Right ventricle myocardium inferior (tissue), 1 donor: ENCODE data around the gene MYO7A. TPM values are rescaled to one million over a fixed set of nuclear protein-coding genes. Genes with fewer than 3 reads are reported as not detected.

Experiments used
- ATAC-seq: fragments of 200-7000 bp; cut with Tn5 transposase; one replicate; pipeline ENCODE4 v1.9.1; 2020; ENCODE audit warnings: mild to moderate bottlenecking, moderate library complexity
- DNase-seq: peaks from one replicate; pipeline ENCODE4 v3.0.0; 2021; ENCODE audit errors: missing footprints
- intact Hi-C: fragments of 100-400 bp; cut with DNase I; formaldehyde crosslinking; loops from one replicate; pipeline ENCODE4 v1.11.0; 2022
- total RNA-seq: library from RNA; stranded (reverse); fragmentation: NEBNext Ultra II Directional; extraction: Animal tissue kit (Norgen Biotek cat#: 25700); gene quantifications from one replicate; pipeline ENCODE4 v1.2.1, GENCODE V29; 2021
- donor health status: DM: no; HTN: yes; CAD: no; lungs with severe emphysema.

MYO7A gene
- total RNA-seq, 1 donor from 2014 or later: 7.0 TPM

DNA sequence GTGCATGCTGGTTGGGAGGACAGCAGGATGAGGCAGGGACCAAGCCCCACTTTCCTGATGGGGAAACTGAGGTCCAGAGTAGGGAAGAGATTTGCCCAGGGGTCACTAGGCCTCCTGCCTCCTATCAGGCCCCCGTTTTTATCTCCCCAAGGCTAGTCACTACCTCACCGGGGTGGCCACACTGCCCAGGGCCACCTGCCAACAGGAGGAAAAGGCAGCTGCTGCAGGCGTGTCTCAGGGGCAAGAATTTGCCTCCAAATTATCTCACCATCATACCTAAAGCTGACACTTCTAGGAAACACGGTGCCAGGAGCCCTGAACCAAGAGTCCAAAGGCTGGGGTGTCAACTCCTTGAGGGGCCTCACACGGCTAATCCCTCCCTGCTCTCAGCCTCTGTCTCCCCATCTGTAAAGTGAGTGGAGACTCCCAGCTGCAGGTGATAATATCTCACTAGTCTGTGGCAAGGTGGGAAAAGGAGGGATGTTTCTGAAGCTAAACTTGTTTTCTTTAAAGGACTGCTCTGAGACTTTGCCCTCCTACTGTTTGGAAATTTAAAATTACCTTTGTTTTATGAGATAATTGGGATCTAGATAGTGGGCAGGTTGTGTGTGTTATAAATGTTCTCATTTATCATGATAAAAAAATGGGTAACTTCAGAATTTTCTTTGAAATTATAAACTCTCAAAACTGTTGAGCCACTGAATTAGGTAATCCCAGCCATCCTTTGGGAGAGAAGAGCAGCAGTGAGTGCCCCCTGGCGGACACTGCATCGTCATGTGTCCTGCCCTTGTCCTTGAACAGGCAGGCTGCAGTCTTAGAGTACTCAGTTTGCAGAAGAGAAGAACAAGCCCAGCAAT is 60.0 kb downstream of the MYO7A start:
- intact Hi-C loops: loop anchor here (1.0 to 5.0 kb wide), 2 partner anchors 61 to 141 kb away; no protein-coding TSS in a partner anchor
- DNase-seq: peak; percentile 91
- peak; percentile 84 for ATAC-seq

DNA sequence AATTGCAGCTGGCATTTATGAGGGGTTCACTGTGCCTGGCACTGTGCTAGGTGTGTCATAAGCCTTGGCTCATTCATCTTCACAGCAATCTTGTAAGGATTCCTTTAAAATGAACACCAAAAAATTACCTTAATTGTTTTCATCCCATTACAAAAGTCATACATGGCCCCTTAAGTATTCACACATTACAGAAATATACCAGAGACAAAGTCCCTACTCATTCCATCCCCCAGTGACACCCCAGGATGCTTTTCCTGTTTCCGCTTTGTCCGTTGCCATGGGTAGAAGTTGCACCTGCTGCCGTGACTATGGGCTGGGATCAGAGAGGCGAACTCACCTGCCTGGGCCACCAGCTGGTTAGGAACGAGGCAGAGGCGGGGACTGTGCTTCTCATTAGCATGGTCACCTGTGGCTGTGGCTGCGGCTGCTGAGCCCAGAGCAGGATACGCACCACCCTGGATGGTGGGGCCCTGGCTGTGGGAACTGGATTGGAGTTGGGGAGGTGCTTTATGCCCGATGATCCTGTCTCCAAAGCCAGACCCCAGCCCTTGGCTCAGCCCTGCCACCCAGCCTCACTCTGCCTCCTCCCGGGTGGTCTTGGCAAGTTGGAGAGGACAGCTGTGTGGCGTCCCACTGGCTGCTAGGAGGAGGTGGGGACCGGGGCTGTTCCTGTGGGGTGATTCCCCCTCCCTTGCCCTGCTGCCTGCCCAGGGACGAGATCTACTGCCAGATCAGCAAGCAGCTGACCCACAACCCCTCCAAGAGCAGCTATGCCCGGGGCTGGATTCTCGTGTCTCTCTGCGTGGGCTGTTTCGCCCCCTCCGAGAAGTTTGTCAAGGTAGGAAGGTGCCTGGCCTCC is 60.8 kb downstream of the MYO7A start:
- intact Hi-C loops: loop anchor here (1.0 to 5.0 kb wide), 2 partner anchors 62 to 142 kb away; no protein-coding TSS in a partner anchor
- ATAC-seq (no peak), DNase-seq (peak; percentile 63)

DNA sequence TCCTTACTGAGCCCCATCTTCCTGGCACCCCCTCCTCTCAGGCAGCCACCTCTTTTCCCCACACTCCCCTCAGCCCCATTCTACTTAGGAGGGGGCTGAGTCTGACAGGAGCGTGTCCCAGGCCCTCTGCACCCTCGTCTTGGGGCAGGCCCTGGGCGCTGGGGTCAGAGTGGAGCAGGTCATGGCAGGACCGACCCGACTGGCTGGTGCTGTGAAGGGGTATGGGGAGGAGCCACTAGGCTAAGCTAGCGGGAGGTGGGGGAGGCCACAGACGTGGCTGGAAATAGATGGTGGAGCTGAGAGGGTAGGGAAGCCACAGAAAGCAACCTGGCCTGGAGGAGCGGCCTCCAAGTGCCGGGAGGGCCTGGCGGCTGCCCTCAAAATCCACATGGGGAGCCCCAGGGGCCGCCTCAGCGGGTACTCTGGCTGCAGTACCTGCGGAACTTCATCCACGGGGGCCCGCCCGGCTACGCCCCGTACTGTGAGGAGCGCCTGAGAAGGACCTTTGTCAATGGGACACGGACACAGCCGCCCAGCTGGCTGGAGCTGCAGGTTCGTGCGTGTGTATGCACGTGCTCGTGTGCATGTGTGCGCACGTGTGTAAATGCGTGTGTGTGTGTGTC is 61.7 kb downstream of the MYO7A start:
- no peak for ATAC-seq
- peak; percentile 63 for DNase-seq
- intact Hi-C loops: loop anchor here (5.0 kb wide), 1 partner anchor 142 kb away; no protein-coding TSS in a partner anchor

DNA sequence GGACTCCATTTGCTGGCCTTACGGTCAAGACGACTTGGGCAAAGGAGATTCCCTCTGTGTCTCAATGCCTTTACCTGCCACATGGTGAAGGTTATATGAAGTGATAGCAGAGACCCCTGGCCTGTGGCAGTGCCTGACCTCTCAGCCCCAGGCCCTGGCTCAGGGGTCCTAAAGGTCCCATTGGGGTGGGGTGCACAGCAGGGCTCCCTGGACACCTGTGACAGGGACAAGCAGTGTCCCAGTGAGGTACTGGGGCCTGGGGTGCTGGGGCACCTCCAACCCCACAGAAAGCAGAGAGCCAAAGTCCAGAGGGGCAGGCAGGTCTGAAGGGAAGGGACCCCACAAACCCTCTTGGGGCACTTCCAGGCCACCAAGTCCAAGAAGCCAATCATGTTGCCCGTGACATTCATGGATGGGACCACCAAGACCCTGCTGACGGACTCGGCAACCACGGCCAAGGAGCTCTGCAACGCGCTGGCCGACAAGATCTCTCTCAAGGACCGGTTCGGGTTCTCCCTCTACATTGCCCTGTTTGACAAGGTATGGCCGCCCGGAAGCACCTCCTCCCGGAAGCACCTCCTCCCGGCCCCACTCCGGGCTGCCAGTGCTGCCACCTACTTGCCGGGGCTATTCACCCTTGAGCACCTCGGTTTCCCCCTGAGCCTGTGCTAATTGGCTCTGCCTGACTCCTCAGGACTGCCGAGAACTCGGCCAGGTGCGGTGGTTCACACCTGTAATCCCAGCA is 62.5 kb downstream of the MYO7A start:
- ATAC-seq (no peak), DNase-seq (peak; percentile 13)
- intact Hi-C loops: no loop called here

DNA sequence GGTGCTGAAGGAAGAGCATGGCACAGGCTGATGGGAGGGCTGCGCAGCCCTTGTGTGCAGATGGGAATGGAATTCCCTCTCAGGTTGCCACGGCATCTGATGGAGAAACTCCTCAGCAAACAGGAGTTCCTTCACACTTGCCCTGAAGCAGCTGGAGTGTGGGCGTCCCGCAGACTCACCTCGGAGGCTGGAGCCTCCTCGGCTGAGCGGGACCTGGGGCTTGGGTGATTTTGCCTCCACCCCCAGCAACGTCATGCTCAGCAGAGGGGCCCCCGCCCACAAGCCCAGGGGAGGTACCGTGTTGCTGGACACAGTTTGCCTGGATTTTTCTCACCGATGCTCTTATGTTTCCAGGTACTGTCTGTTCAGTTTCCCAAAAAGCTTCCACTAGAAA is 63.4 kb downstream of the MYO7A start:
- intact Hi-C loops: no loop called here
- DNase-seq (peak; percentile 45), ATAC-seq (no peak)

DNA sequence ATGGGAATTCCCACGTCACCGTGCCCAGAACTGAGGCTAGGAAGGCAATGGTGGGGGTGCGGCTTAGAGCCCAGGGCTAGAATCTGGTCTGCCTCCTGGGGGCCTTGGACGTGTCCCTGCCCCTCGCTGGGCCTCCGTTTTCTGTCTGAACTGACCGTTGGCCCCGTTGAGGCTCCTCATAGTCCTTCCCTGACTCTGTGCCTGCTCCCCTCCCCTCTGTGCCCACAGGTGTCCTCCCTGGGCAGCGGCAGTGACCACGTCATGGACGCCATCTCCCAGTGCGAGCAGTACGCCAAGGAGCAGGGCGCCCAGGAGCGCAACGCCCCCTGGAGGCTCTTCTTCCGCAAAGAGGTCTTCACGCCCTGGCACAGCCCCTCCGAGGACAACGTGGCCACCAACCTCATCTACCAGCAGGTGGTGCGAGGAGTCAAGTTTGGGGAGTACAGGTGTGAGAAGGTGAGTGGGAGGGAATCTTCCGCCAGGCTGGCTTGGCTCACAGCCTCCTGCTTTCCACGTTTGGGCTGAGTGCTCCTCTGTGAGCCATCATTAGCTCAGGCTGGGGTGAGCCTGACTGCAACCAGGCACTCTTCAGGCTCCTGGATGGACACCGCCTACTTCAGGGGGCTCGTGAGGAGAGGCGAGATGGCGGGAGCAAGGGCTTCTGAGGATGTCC is 63.9 kb downstream of the MYO7A start:
- ATAC-seq (no peak), DNase-seq (peak; percentile 78)
- intact Hi-C loops: no loop called here

DNA sequence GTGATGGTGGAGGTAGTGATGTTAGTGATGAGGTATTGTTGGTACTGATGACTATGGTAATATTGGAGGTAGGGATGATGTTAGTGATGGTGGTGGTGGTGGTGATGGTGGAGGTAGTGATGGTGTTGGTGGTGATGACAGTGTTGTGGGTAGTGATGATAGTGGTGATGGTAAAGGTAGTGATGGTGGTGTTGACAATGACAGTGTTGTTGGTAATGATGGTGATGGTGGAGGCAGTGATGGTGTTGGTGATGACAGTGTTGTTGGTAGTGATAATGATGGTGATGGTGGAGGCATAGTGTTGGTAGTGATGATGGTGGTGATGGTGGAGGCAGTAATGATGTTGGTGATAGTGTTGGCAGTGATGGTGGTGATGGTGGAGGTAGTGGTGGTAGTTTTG is 65.1 kb downstream of the MYO7A start:
- intact Hi-C loops: no loop called here
- ATAC-seq (no peak), DNase-seq (no peak)

DNA sequence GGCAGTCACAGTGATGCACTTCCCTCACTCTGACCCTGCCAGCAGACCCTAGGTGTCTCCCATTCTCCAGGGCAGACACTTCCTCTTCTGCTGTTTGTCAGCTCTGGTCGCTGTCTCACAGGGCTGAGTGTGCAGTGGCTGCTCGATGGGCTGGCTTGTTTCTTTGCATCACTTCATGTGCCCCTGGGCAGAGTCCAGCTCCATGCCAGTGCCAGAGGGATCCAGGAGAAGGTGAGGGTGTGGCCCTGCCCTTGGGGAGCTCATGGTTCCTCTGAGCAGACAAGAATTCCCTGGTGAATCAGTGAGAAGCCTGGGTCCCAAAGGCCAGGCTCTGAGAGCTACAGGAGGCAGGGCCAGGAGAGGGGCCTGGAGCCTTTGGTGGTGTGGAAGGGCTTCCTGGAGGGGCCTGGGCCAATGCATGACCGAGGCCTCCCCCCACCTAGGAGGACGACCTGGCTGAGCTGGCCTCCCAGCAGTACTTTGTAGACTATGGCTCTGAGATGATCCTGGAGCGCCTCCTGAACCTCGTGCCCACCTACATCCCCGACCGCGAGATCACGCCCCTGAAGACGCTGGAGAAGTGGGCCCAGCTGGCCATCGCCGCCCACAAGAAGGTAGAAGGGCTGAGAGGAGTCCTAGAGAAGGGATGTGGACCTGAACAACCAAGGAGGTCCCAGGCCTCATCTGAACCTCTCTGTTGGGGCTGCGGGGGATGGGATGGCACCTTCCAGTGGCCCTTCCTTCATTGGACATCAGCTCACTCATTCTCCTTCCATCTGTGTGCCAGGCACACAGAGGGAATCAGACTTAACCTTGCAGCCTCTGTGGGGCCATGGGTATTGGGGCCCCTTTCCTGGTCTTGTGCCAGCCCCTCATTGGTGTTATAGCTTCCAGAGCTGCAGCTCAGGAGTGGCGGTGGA is 66.1 kb downstream of the MYO7A start:
- intact Hi-C loops: no loop called here
- ATAC-seq (no peak), DNase-seq (peak; percentile 55)

DNA sequence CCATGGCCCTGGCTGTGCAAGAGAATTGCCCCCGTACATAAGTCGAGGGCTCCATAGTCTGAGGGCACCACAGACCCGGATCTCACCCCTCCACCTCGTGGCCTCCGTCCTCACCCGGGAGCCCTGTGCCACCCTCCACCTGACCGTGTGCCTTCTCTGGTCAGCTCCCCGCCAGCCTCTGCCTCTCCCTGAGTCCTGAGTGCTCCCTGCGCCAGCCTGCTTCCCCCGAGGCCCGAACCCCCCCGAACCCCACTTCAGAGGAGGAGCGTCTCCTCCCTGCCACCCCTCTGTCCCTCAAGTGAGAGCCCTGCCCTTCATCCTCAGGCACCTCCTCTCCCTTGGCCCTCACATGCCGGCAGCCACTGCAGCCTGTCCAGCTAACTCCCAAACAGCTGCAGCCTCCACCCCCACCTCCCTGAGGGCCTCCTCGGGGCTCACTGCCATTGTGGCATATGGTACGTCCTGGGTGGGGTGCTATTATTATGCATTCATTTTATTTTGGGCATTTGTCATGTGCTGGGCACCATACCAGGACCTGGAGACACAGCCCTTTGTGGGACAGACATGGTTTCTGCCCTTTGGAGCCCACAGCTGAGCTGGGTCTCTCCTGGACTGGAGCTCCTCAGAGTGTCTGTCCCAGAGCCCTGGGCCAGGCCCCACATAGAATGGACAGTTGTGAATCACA is 67.2 kb downstream of the MYO7A start:
- peak; percentile 27 for ATAC-seq
- intact Hi-C loops: loop anchor here (5.0 kb wide), 1 partner anchor 352 kb away; no protein-coding TSS in a partner anchor
- DNase-seq: peak; percentile 34

DNA sequence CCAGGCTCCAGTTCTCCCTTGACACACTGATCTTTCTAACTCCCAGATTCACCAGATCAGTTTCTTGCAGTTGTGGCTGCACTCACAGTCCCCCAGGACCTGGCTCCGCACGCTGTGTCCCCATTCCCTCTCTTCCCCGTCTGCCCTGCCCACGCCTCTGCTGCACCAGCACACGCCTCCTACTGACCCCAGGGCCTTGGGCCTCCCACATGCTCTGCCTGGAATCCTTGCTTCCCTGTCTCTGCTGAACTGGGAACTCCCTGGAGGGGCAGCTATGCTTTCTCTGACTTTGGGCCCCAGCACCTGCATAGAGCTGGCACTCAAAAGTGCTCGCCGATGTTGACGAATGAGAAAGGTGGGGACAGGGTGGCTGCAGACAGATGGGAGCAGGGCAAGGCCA is 68.9 kb downstream of the MYO7A start:
- ATAC-seq (no peak), DNase-seq (no peak)
- intact Hi-C loops: loop anchor here (5.0 kb wide), 1 partner anchor 350 kb away; no protein-coding TSS in a partner anchor

DNA sequence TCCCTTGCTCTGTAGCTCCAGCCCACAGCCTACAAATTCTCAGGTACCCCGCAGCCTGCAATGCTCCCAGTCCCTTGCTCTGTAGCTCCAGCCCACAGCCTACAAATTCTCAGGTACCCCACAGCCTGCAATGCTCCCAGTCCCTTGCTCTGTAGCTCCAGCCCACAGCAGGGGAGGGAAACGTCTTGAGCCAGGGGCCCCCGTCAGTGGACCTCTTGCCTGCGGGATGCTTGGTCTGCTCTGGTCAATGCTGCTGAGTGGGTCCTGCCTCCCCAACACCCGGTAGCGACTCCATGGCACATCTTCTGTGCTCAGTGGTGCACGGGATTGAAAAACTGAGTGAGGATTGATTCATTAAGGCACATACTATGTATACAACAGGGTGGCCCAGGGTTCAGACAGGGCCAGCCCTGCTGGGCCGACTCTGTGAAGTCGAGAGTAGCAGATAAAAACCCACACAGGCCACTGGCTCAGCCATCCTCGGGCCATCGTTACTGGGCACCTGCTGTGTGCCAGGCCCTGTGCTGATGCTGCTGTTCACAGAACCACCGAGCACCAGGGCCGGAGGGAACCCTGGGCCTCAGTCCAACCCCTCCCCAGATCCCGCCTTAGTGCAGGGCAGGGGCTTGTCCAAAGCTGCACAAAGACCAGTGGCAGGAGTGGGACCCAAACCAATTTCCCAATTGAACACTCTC is 69.7 kb downstream of the MYO7A start:
- intact Hi-C loops: loop anchor here (5.0 kb wide), 1 partner anchor 350 kb away; no protein-coding TSS in a partner anchor
- ATAC-seq: no peak
- DNase-seq: no peak

DNA sequence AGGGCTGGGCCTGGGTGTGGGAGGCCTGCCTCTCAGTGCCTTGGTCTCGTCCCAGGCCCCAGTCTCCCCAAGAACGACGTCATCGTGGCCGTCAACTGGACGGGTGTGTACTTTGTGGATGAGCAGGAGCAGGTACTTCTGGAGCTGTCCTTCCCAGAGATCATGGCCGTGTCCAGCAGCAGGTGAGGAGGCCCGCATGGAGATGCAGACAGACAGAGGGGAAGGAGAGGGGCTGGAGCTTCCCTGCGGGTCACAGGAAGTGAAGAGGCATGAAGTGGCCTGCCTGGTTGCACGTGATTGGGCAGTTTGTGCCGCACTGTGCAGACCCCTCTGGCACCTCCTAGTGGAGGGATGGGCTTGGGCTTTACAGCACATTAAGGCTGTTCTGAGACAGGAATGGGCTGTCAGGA is 70.4 kb downstream of the MYO7A start:
- no peak for ATAC-seq
- intact Hi-C loops: loop anchor here (5.0 kb wide), 1 partner anchor 349 kb away; no protein-coding TSS in a partner anchor
- DNase-seq: no peak

DNA sequence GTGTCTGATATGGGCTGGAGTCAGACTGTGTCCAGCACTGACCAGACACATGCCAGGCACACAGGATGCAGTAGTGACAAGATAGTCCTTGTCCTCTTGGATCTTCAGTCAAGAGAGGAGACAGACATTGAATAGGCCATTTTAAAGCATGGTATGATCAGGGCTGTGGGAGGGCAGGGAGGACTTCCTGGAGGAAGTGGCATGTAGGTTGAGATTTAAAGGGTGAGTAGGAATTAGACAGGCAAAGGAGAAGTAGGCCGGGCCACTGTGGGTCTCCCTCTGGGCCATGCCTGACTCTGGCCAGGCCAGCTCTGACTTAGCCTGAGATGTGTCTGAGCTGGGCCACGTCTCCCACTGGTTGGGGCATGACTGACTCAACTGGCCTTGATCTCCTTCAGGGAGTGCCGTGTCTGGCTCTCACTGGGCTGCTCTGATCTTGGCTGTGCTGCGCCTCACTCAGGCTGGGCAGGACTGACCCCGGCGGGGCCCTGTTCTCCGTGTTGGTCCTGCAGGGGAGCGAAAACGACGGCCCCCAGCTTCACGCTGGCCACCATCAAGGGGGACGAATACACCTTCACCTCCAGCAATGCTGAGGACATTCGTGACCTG is 71.2 kb downstream of the MYO7A start:
- DNase-seq (no peak), ATAC-seq (no peak)
- intact Hi-C loops: loop anchor here (5.0 kb wide), 1 partner anchor 348 kb away; no protein-coding TSS in a partner anchor

DNA sequence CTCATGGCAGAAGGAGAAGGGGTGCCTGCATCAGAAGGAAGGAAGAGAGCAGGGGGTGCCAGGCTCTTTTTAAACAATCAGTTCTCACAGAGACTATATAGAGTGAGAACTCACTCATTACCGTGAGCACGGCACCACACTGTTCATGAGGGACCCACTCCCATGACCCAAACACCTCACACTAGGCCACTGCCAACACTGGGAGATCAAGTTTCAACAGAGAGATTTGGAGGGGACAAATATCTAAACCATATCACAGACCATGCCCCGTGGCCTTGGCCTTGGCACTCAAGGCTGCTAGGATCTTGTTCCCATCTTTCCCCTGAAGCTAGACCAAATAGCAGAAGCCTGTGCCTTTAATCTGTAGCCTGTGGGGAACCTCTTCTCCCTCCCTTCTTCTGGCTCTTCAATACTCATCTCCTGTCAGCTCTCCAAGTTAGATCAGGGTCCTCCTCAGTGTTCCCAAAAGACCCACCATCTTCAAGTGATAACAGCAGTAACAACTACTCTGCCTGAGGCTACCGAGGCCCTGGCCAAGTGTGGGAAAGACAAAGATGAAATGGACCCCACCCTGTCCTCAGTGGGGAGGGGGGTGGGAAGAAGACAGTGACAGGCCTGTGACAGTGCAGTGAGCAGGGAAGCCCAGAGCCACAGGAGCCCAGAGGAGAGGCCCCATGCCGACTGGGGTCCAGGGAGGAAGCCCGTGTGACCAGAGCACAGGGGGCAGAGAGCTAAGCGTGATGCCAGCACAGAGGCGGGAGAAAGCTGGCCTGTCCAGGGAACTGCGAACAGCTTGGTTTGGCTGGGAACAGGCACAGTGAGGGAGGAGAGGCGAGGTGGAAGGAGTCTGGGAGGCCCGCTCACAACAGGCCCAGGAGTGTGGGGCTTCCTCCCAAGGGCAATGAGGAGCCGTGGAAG is 72.6 kb downstream of the MYO7A start:
- DNase-seq (no peak), ATAC-seq (no peak)
- intact Hi-C loops: no loop called here
